Measurements from ENCODE around the gene FAM133A.

DNA sequence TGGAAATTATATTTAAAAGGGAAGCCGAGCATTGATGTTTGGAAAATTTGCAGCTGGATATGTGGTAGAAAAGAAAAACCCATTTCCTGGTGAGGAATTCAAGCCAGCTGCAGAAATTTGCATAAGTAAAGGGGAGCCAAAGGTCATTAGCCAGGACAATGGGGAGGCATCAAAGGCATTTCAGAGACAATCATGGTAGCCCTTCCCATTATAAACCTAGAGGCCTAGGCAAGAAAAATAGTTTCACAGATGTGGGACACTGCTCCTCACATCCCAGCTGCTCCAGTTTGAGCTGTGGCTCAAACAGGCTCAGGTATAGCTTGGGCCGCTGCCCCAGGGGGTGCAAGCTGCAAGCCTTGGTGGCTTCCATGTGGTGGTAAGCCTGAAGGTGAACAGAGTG, 36.4 kb upstream of the FAM133A start:
- TF ChIP-seq CTCF (conservative IDR thresholded peaks at IDR 0.05; ENCODE audit: low read depth, low read length) = no peak
- TF ChIP-seq EZH2 (IDR thresholded peaks at IDR 0.05; ENCODE audit: low read length, unreplicated experiment) = no peak
- no peak for TF ChIP-seq EZH2phosphoT487 (IDR thresholded peaks at IDR 0.05; ENCODE audit: borderline replicate concordance, low read length)
